Nephron (organoid): ENCODE results near the gene GABRB1.

Source experiments
- H3K27ac Mint-ChIP-seq, 3 experiments: 2 replicates each; pipeline ENCODE4 v1.8.0; 2020; ENCODE audit warnings: mixed read lengths in 3 of 3, mild to moderate bottlenecking in 2 of 3, moderate library complexity in 1 of 3
- H3K27me3 Mint-ChIP-seq: 2 replicates; pipeline ENCODE4 v1.8.0; 2021; ENCODE audit warnings: low read depth, mild to moderate bottlenecking, moderate library complexity, mixed read lengths
- H3K36me3 Mint-ChIP-seq: 2 replicates; pipeline ENCODE4 v1.8.0; 2020; ENCODE audit warnings: low read depth, mixed read lengths
- H3K4me1 Mint-ChIP-seq: 2 replicates; pipeline ENCODE4 v1.8.0; 2020; ENCODE audit warnings: mixed read lengths
- H3K4me3 Mint-ChIP-seq, 3 experiments: 2 replicates each; pipeline ENCODE4 v1.8.0; 2020; ENCODE audit warnings: mild to moderate bottlenecking in 3 of 3, mixed read lengths in 3 of 3, moderate library complexity in 2 of 3
- H3K9me3 Mint-ChIP-seq: 2 replicates; pipeline ENCODE4 v1.8.0; 2020; ENCODE audit warnings: mixed read lengths
- TF ChIP-seq, protein P1 (sequence below), 3 experiments: fragments of 200-600 bp; sonication (generic); IDR thresholded peaks; one replicate each; pipeline ENCODE4 v1.5.0; 2021; ENCODE audit warnings: antibody characterized with exemption in 3 of 3; ENCODE audit not compliant: unreplicated experiment in 3 of 3

Gene GABRB1

DNA sequence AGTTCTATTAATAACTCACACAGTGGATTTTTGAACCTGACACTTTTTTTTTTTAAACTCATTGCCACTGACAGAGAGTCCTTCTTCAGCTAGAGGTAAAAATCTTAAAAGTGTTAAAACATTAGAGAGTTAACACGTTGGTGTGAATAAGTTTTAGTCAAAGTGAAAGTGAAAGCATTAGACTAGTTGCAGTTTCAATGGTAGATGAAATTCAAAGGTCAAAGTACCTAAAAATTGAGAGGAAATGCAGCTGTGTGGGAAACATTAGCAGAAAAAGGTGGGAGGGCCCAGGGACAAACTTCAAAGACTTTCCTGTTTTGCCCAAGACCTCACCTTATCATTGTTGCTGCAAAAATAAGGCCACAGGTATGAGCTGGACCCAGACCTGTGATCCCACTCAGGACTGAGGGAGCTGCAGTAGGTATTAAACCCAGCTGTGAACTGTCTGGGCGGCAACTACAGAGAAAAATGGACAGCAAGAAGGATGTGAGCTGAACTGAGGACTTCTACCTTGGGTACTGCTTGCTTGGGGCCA, 20.4 kb upstream of the GABRB1 start:
- TF ChIP-seq, protein P1, sequence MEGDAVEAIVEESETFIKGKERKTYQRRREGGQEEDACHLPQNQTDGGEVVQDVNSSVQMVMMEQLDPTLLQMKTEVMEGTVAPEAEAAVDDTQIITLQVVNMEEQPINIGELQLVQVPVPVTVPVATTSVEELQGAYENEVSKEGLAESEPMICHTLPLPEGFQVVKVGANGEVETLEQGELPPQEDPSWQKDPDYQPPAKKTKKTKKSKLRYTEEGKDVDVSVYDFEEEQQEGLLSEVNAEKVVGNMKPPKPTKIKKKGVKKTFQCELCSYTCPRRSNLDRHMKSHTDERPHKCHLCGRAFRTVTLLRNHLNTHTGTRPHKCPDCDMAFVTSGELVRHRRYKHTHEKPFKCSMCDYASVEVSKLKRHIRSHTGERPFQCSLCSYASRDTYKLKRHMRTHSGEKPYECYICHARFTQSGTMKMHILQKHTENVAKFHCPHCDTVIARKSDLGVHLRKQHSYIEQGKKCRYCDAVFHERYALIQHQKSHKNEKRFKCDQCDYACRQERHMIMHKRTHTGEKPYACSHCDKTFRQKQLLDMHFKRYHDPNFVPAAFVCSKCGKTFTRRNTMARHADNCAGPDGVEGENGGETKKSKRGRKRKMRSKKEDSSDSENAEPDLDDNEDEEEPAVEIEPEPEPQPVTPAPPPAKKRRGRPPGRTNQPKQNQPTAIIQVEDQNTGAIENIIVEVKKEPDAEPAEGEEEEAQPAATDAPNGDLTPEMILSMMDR (IDR thresholded peaks at IDR 0.05; ENCODE audit: unreplicated experiment in 3 of 3): no peak
- no peaks in the 10 kb centered on the region for H3K4me1 Mint-ChIP-seq
- no peaks in the 10 kb centered on the region for H3K36me3 Mint-ChIP-seq
- H3K4me3 Mint-ChIP-seq: no peak overlapping the region
- no peak overlapping the region for H3K27ac Mint-ChIP-seq
- no peaks in the 10 kb centered on the region for H3K27me3 Mint-ChIP-seq
- peaks cover 4% of the 10 kb centered on the region for H3K9me3 Mint-ChIP-seq

DNA sequence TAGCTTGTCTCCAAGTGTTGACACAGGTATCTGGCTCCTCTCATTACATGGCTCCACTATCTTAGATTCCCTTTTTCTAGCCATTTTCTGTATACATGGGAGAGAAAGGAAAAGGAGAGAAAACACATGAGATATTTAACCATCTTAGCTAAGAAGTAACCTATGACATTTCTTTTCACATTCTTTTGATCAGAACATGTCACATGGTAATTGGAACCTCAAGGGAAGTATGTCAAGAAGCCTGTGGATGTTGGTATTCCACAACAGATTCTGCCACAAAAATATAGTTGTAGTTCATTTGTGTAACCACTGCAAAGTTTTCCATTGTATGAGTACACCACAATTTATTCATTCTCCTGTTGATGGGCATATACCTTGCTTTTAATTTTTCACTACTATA, 18.7 kb upstream of the GABRB1 start:
- no peaks in the 10 kb centered on the region for H3K4me1 Mint-ChIP-seq
- peaks cover 4% of the 10 kb centered on the region for H3K9me3 Mint-ChIP-seq
- no peak overlapping the region for H3K4me3 Mint-ChIP-seq
- no peaks in the 10 kb centered on the region for H3K27me3 Mint-ChIP-seq
- H3K36me3 Mint-ChIP-seq: no peaks in the 10 kb centered on the region
- TF ChIP-seq, protein P1 (IDR thresholded peaks at IDR 0.05; ENCODE audit: unreplicated experiment in 3 of 3): no peak
- peak overlapping the region in 1 of 3 experiments; percentile 48 for H3K27ac Mint-ChIP-seq

DNA sequence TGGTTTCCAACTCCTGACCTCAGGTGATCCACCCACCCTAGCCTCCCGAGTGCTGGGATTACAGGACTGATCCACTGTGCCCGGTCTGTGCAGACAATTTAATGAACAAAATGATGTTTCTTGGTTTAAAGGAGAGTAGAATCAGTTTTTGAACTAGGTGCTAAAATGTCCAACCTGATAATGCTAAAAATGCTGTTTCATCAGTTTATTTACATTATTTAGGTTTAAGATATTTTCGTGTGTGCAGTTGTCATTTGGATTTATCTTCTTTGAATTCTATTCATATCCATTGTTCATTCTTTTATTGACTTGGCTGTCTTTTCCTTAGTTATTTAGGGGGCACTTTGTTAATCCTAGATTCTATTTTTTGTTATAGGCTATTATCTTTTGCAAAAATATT, 18.0 kb upstream of the GABRB1 start:
- no peaks in the 10 kb centered on the region for H3K27me3 Mint-ChIP-seq
- no peak overlapping the region for H3K27ac Mint-ChIP-seq
- H3K36me3 Mint-ChIP-seq: no peaks in the 10 kb centered on the region
- H3K4me3 Mint-ChIP-seq: no peak overlapping the region
- no peaks in the 10 kb centered on the region for H3K9me3 Mint-ChIP-seq
- TF ChIP-seq, protein P1 (IDR thresholded peaks at IDR 0.05; ENCODE audit: unreplicated experiment in 3 of 3): no peak
- no peaks in the 10 kb centered on the region for H3K4me1 Mint-ChIP-seq

DNA sequence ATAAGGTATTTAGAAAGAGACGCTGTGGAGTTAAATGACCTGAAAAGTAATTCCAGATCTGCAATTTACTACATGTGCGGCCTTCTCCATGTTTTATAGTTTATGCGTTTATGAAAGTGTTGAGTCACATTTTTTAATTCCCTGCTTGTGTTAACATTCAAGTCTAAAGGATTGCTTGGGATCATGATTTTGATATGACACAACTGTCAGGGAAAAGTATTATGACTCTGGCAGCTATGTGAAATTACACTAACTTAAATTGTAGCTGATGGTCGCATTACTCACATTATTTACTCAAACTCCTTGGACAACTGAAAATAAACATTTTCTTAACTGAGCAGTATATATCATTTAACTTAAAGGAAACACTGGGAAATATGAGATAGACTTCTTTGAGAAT, 14.3 kb upstream of the GABRB1 start:
- TF ChIP-seq, protein P1 (IDR thresholded peaks at IDR 0.05; ENCODE audit: unreplicated experiment in 3 of 3): no peak
- H3K27ac Mint-ChIP-seq: no peak overlapping the region
- H3K9me3 Mint-ChIP-seq: peaks cover 3% of the 10 kb centered on the region
- H3K36me3 Mint-ChIP-seq: no peaks in the 10 kb centered on the region
- no peaks in the 10 kb centered on the region for H3K4me1 Mint-ChIP-seq
- H3K4me3 Mint-ChIP-seq: no peak overlapping the region
- H3K27me3 Mint-ChIP-seq: no peaks in the 10 kb centered on the region

DNA sequence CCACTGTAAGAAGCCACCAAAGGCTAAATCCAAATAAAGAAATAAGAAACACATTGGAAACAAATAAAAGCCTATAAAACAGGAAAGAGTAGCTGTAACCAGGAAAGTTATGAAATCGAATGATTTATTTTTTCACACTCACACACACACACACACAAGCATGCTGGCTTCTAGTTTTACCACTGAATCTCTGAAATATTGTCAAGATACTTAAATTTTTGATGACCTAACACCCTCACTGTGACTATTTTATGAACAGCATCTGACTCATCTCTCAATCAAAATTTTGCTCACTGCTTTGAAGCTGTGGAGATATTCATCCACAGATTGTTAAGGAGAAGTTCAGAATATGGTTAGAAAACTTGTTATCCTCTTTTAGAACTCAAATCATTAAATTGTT, 13.9 kb upstream of the GABRB1 start:
- no peaks in the 10 kb centered on the region for H3K27me3 Mint-ChIP-seq
- H3K27ac Mint-ChIP-seq: no peak overlapping the region
- H3K4me3 Mint-ChIP-seq: no peak overlapping the region
- no peaks in the 10 kb centered on the region for H3K4me1 Mint-ChIP-seq
- peaks cover 3% of the 10 kb centered on the region for H3K9me3 Mint-ChIP-seq
- H3K36me3 Mint-ChIP-seq: no peaks in the 10 kb centered on the region
- TF ChIP-seq, protein P1 (IDR thresholded peaks at IDR 0.05; ENCODE audit: unreplicated experiment in 3 of 3): no peak

GRCh38 chr4:47031751-47032404, 511 bp downstream of the GABRB1 start:
- Mint-ChIP-seq H3K36me3 (no peaks in the 10 kb centered on the region), H3K9me3 (no peaks in the 10 kb centered on the region), H3K27ac (no peak overlapping the region), H3K4me3 (peak overlapping the region; percentile 72 to 81 (median 77)), H3K4me1 (peaks cover 18% of the 10 kb centered on the region), H3K27me3 (peaks cover 55% of the 10 kb centered on the region)
- TF ChIP-seq, protein P1 (IDR thresholded peaks at IDR 0.05; ENCODE audit: unreplicated experiment in 3 of 3): no peak
